GM12878 (cell line): ENCODE results near the gene JPH4.

ENCODE experiments used
- CTCF ChIP-seq, 3 experiments: IDR thresholded peaks in 2 of 3; conservative IDR thresholded peaks in 1 of 3; 2 replicates each; pipeline ENCODE4 v1.5.1; 2011; ENCODE audit warnings: low read depth in 3 of 3, low read length in 3 of 3, mild to moderate bottlenecking in 3 of 3, control low read depth in 2 of 3, moderate library complexity in 2 of 3, inconsistent platforms in 1 of 3, mixed read lengths in 1 of 3; ENCODE audit not compliant: control insufficient read depth in 2 of 3, insufficient read depth in 1 of 3; ENCODE audit errors: extremely low read depth in 1 of 3
- HDAC2 ChIP-seq: fragments of 200-600 bp; sonication (generic); IDR thresholded peaks from 2 replicates; pipeline ENCODE4 v1.6.1; 2017

GRCh38 chr14:23568600-23569331, 9.8 kb downstream of the JPH4 start:
- TF ChIP-seq HDAC2 (no peak), CTCF (IDR thresholded peaks at IDR 0.05 in 2 of 3, conservative IDR thresholded peaks at IDR 0.05 in 1 of 3; ENCODE audit: control insufficient read depth in 2 of 3, extremely low read depth in 1 of 3, insufficient read depth in 1 of 3, low read depth in 3 of 3, low read length in 3 of 3) (peak; percentile 44 to 58 (median 55))
